GM23338 (cell line): ENCODE measurements around the gene MYMX. TPM values are rescaled to one million over a fixed set of nuclear protein-coding genes. Genes with fewer than 3 reads are reported as not detected.
A peak's percentile ranks its signal among the peaks of the same experiment; 100 is the strongest.

ENCODE experiments used
- ATAC-seq: fragments of 200-7000 bp; cut with Tn5 transposase; 3 replicates; pipeline ENCODE4 v1.9.1; 2020
- DNase-seq: peaks from one replicate; pipeline ENCODE4 v3.0.0-alpha.2; 2015; ENCODE audit warnings: low spot score
- H2AFZ ChIP-seq: fragments of 200-600 bp; sonication (generic); 2 replicates; pipeline ENCODE4 v1.8.0; 2016; ENCODE audit warnings: antibody characterized with exemption, mild to moderate bottlenecking, moderate library complexity
- H3F3A ChIP-seq: fragments of 200-600 bp; sonication (generic); replicated peaks from 2 replicates; pipeline ENCODE4 v1.8.0; 2017; ENCODE audit warnings: antibody characterized with exemption, mixed run types, low read depth
- H3K27ac ChIP-seq: fragments of 200-600 bp; sonication (generic); 2 replicates; pipeline ENCODE4 v1.6.1; 2016; ENCODE audit warnings: low read depth
- H3K27me3 ChIP-seq: fragments of 200-600 bp; sonication (generic); 2 replicates; pipeline ENCODE4 v1.8.0; 2016; ENCODE audit warnings: mild to moderate bottlenecking, mixed run types, moderate library complexity; ENCODE audit not compliant: insufficient read depth
- H3K36me3 ChIP-seq: fragments of 200-600 bp; sonication (generic); 2 replicates; pipeline ENCODE4 v1.8.0; 2016; ENCODE audit warnings: mild to moderate bottlenecking; ENCODE audit not compliant: insufficient read depth
- H3K4me1 ChIP-seq: fragments of 200-600 bp; sonication (generic); 2 replicates; pipeline ENCODE4 v1.8.0; 2016; ENCODE audit warnings: mild to moderate bottlenecking, moderate library complexity; ENCODE audit not compliant: insufficient read depth
- H3K4me2 ChIP-seq: fragments of 200-600 bp; sonication (generic); 2 replicates; pipeline ENCODE4 v1.7.1; 2017; ENCODE audit warnings: mixed run types
- H3K4me3 ChIP-seq: fragments of 200-600 bp; sonication (generic); 2 replicates; pipeline ENCODE4 v1.6.1; 2016; ENCODE audit warnings: mixed run types
- H3K79me2 ChIP-seq: fragments of 200-600 bp; sonication (generic); replicated peaks from 2 replicates; pipeline ENCODE4 v1.8.0; 2017; ENCODE audit warnings: mild to moderate bottlenecking; ENCODE audit not compliant: insufficient read depth
- H3K9me2 ChIP-seq: fragments of 200-600 bp; sonication (generic); 2 replicates; pipeline ENCODE4 v1.8.0; 2017; ENCODE audit not compliant: insufficient read depth
- H4K20me1 ChIP-seq: fragments of 200-600 bp; sonication (generic); replicated peaks from 2 replicates; pipeline ENCODE4 v1.8.0; 2017; ENCODE audit warnings: mild to moderate bottlenecking; ENCODE audit not compliant: insufficient read depth
- H3K27ac Mint-ChIP-seq: 2 replicates; pipeline ENCODE4 v1.8.0; 2020; ENCODE audit warnings: inconsistent platforms, mild to moderate bottlenecking, moderate library complexity, mixed read lengths
- H3K27me3 Mint-ChIP-seq: 3 replicates; pipeline ENCODE4 v1.8.0; 2022; ENCODE audit warnings: low read depth, mild to moderate bottlenecking, moderate library complexity, mixed read lengths, inconsistent platforms; ENCODE audit not compliant: insufficient read depth, poor library complexity
- H3K36me3 Mint-ChIP-seq: 3 replicates; pipeline ENCODE4 v1.8.0; 2021; ENCODE audit warnings: low read depth, mild to moderate bottlenecking, inconsistent platforms, moderate library complexity, mixed read lengths
- H3K4me1 Mint-ChIP-seq: 3 replicates; pipeline ENCODE4 v1.8.0; 2020; ENCODE audit warnings: mild to moderate bottlenecking, inconsistent platforms, mixed read lengths
- H3K4me3 Mint-ChIP-seq: 3 replicates; pipeline ENCODE4 v1.8.0; 2021; ENCODE audit warnings: moderate library complexity, mild to moderate bottlenecking, inconsistent platforms, mixed read lengths
- H3K9me3 Mint-ChIP-seq: 3 replicates; pipeline ENCODE4 v1.8.0; 2020; ENCODE audit warnings: moderate library complexity, mild to moderate bottlenecking, inconsistent platforms, mixed read lengths
- CREB1 ChIP-seq: fragments of 250-450 bp; sonication (Bioruptor Pico); IDR thresholded peaks from 2 replicates; pipeline ENCODE4 v1.5.0; 2020; ENCODE audit warnings: low read depth, mild to moderate bottlenecking, moderate library complexity
- EZH2phosphoT487 ChIP-seq: fragments of 200-600 bp; sonication (generic); IDR thresholded peaks from one replicate; pipeline ENCODE4 v1.8.1; 2018; ENCODE audit warnings: antibody characterized with exemption; ENCODE audit not compliant: unreplicated experiment
- JUNB ChIP-seq: IDR thresholded peaks from one replicate; pipeline ENCODE4 v1.6.1; 2016; ENCODE audit warnings: antibody characterized with exemption; ENCODE audit not compliant: unreplicated experiment
- POLR2AphosphoS5 ChIP-seq: IDR thresholded peaks from 2 replicates; pipeline ENCODE4 v1.6.1; 2016; ENCODE audit warnings: antibody characterized with exemption, low read depth
- ZNF331 ChIP-seq: fragments of 250-450 bp; sonication (Bioruptor Pico); IDR thresholded peaks from 2 replicates; pipeline ENCODE4 v1.5.0; 2020; ENCODE audit warnings: low read depth, mild to moderate bottlenecking, moderate library complexity
- polyA plus RNA-seq: library from polyadenylated mRNA; unstranded; fragments of >200 nt; fragmentation: Nextera tagmentation; extraction: Ambion mirVana; gene quantifications from 2 replicates; pipeline ENCODE4 v1.2.1, GENCODE V29; 2016
- total RNA-seq: library from RNA; depleted of rRNA; stranded (reverse); fragments of >200 nt; shearing (Covaris generic); gene quantifications from 2 replicates; pipeline ENCODE4 v1.2.3, GENCODE V29; 2014
- TF ChIP-seq, protein P1 (sequence below): IDR thresholded peaks from one replicate; pipeline ENCODE4 v1.6.1; 2018; ENCODE audit warnings: antibody characterized with exemption; ENCODE audit not compliant: unreplicated experiment
- TF ChIP-seq, protein P2 (sequence below): IDR thresholded peaks from 2 replicates; pipeline ENCODE4 v1.6.1; 2016; ENCODE audit warnings: antibody characterized with exemption
- TF ChIP-seq, protein P3 (sequence below), 2 experiments: fragments of 200-600 bp in 1 of 2; sonication (generic) in 1 of 2; conservative IDR thresholded peaks; 2 replicates each; pipeline versions ENCODE4 v1.5.1 to v1.6.1; 2016 to 2017; ENCODE audit warnings: antibody characterized with exemption in 2 of 2, low read depth in 2 of 2, mild to moderate bottlenecking in 2 of 2, moderate library complexity in 1 of 2

MYMX gene
- total and polyA plus RNA-seq, 2 experiments from 2014 or later: 2.8 to 7.1 TPM

DNA sequence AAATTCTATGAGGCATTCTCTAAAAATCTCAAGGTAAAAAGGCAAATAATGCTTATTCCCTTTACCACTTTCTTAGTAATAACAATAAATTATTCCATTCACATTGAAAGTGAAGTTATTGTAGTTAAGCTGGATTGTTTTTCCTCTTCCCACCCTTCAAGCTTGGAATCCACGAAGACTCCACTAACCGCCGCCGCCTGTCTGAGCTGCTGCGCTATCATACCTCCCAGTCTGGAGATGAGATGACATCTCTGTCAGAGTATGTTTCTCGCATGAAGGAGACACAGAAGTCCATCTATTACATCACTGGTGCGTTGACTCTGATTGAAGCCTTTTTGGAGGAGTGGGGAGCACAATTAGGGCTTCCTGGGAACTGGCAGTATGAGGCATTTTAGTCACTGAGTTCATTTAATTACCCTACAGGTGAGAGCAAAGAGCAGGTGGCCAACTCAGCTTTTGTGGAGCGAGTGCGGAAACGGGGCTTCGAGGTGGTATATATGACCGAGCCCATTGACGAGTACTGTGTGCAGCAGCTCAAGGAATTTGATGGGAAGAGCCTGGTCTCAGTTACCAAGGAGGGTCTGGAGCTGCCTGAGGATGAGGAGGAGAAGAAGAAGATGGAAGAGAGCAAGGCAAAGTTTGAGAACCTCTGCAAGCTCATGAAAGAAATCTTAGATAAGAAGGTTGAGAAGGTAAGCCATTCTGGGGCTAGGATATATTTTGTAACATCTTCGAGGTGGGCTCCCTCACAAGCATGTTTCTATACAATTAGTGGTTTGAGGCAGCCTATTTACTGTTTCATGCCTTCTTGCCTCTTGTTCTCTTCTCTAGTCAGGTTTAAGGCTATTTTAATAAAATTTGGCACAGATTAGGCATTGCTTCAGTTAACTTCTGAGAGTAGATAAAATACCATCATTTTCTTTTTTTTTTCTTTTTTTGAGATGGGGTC is 35.1 kb downstream of the MYMX start:
- Mint-ChIP-seq H3K36me3 (peaks cover 94% of the 10 kb centered on the region), H3K4me3 (peak overlapping the region; percentile 49), H3K9me3 (peaks cover 13% of the 10 kb centered on the region), H3K27ac (peak overlapping the region; percentile 72), H3K27me3 (peaks cover 76% of the 10 kb centered on the region), H3K4me1 (peaks cover 62% of the 10 kb centered on the region)
- no peak for ATAC-seq
- DNase-seq: no peak
- Histone ChIP-seq H3K4me1 (peaks cover 19% of the 10 kb centered on the region), H4K20me1 (peaks cover 63% of the 10 kb centered on the region), H3K4me2 (no peak overlapping the region), H3K79me2 (peaks cover 65% of the 10 kb centered on the region), H3K4me3 (no peak overlapping the region), H3K27me3 (no peaks in the 10 kb centered on the region), H3K9me2 (no peaks in the 10 kb centered on the region), H3F3A (peaks cover 93% of the 10 kb centered on the region), H3K27ac (peak overlapping the region; percentile 99; the same call in 1 of the 2 replicates), H3K36me3 (peaks cover 65% of the 10 kb centered on the region), H2AFZ (no peak overlapping the region)
- TF ChIP-seq EZH2phosphoT487 (no peak), JUNB (no peak), ZNF331 (CRISPR knock-in tag) (no peak), CREB1 (no peak), POLR2AphosphoS5 (peak; percentile 37; the same call in 1 of the 2 replicates)
- TF ChIP-seq, protein P1, sequence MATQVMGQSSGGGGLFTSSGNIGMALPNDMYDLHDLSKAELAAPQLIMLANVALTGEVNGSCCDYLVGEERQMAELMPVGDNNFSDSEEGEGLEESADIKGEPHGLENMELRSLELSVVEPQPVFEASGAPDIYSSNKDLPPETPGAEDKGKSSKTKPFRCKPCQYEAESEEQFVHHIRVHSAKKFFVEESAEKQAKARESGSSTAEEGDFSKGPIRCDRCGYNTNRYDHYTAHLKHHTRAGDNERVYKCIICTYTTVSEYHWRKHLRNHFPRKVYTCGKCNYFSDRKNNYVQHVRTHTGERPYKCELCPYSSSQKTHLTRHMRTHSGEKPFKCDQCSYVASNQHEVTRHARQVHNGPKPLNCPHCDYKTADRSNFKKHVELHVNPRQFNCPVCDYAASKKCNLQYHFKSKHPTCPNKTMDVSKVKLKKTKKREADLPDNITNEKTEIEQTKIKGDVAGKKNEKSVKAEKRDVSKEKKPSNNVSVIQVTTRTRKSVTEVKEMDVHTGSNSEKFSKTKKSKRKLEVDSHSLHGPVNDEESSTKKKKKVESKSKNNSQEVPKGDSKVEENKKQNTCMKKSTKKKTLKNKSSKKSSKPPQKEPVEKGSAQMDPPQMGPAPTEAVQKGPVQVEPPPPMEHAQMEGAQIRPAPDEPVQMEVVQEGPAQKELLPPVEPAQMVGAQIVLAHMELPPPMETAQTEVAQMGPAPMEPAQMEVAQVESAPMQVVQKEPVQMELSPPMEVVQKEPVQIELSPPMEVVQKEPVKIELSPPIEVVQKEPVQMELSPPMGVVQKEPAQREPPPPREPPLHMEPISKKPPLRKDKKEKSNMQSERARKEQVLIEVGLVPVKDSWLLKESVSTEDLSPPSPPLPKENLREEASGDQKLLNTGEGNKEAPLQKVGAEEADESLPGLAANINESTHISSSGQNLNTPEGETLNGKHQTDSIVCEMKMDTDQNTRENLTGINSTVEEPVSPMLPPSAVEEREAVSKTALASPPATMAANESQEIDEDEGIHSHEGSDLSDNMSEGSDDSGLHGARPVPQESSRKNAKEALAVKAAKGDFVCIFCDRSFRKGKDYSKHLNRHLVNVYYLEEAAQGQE: no peak
- TF ChIP-seq, protein P2, sequence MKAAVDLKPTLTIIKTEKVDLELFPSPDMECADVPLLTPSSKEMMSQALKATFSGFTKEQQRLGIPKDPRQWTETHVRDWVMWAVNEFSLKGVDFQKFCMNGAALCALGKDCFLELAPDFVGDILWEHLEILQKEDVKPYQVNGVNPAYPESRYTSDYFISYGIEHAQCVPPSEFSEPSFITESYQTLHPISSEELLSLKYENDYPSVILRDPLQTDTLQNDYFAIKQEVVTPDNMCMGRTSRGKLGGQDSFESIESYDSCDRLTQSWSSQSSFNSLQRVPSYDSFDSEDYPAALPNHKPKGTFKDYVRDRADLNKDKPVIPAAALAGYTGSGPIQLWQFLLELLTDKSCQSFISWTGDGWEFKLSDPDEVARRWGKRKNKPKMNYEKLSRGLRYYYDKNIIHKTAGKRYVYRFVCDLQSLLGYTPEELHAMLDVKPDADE: no peak

DNA sequence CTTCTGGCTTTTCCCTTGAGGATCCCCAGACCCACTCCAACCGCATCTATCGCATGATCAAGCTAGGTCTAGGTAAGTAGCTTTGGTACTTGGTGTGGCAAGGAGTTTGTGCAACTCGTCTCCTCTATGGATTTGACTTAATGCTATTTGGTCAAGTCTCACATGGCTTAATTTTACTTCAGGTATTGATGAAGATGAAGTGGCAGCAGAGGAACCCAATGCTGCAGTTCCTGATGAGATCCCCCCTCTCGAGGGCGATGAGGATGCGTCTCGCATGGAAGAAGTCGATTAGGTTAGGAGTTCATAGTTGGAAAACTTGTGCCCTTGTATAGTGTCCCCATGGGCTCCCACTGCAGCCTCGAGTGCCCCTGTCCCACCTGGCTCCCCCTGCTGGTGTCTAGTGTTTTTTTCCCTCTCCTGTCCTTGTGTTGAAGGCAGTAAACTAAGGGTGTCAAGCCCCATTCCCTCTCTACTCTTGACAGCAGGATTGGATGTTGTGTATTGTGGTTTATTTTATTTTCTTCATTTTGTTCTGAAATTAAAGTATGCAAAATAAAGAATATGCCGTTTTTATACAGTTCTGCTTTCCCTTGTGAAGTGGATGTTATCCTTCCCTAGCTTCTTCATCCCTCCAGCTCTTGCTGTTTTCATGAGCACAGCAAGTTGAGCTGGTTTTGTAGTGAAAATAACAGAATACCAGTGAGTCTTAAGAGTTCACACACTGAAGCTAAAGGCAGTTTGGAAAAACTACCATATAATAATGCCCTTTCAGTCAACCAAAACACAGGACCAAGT is 36.8 kb downstream of the MYMX start:
- peaks cover 18% of the 10 kb centered on the region for H3K4me1 ChIP-seq
- no peak overlapping the region for H3K4me3 ChIP-seq
- no peaks in the 10 kb centered on the region for H3K27me3 ChIP-seq
- H3K79me2 ChIP-seq: peaks cover 48% of the 10 kb centered on the region
- ATAC-seq (peak; percentile 5), DNase-seq (peak; percentile 83)
- H3K4me1 Mint-ChIP-seq: peaks cover 69% of the 10 kb centered on the region
- TF ChIP-seq POLR2AphosphoS5 (peak; percentile 1; the same call in 1 of the 2 replicates), EZH2phosphoT487 (no peak)
- TF ChIP-seq, protein P3, sequence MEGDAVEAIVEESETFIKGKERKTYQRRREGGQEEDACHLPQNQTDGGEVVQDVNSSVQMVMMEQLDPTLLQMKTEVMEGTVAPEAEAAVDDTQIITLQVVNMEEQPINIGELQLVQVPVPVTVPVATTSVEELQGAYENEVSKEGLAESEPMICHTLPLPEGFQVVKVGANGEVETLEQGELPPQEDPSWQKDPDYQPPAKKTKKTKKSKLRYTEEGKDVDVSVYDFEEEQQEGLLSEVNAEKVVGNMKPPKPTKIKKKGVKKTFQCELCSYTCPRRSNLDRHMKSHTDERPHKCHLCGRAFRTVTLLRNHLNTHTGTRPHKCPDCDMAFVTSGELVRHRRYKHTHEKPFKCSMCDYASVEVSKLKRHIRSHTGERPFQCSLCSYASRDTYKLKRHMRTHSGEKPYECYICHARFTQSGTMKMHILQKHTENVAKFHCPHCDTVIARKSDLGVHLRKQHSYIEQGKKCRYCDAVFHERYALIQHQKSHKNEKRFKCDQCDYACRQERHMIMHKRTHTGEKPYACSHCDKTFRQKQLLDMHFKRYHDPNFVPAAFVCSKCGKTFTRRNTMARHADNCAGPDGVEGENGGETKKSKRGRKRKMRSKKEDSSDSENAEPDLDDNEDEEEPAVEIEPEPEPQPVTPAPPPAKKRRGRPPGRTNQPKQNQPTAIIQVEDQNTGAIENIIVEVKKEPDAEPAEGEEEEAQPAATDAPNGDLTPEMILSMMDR (conservative IDR thresholded peaks at IDR 0.05; ENCODE audit: low read depth in 2 of 2): peak; percentile 66 to 72
- H3K4me3 Mint-ChIP-seq: peak overlapping the region; percentile 34; the same call in 1 of the 3 replicates
- H3K36me3 Mint-ChIP-seq: peaks cover 82% of the 10 kb centered on the region
- H3K9me3 Mint-ChIP-seq: peaks cover 9% of the 10 kb centered on the region
- H3K36me3 ChIP-seq: peaks cover 59% of the 10 kb centered on the region
- peaks cover 49% of the 10 kb centered on the region for H4K20me1 ChIP-seq
- H2AFZ ChIP-seq: no peak overlapping the region
- no peaks in the 10 kb centered on the region for H3K9me2 ChIP-seq
- H3K4me2 ChIP-seq: no peak overlapping the region
- H3K27me3 Mint-ChIP-seq: peaks cover 71% of the 10 kb centered on the region
- H3F3A ChIP-seq: peaks cover 79% of the 10 kb centered on the region
- peak overlapping the region; percentile 99 for H3K27ac ChIP-seq
- H3K27ac Mint-ChIP-seq: no peak overlapping the region; the same call in 1 of the 2 replicates
